ENCODE measurements around the gene GAS6.

GAS6 gene

DNA sequence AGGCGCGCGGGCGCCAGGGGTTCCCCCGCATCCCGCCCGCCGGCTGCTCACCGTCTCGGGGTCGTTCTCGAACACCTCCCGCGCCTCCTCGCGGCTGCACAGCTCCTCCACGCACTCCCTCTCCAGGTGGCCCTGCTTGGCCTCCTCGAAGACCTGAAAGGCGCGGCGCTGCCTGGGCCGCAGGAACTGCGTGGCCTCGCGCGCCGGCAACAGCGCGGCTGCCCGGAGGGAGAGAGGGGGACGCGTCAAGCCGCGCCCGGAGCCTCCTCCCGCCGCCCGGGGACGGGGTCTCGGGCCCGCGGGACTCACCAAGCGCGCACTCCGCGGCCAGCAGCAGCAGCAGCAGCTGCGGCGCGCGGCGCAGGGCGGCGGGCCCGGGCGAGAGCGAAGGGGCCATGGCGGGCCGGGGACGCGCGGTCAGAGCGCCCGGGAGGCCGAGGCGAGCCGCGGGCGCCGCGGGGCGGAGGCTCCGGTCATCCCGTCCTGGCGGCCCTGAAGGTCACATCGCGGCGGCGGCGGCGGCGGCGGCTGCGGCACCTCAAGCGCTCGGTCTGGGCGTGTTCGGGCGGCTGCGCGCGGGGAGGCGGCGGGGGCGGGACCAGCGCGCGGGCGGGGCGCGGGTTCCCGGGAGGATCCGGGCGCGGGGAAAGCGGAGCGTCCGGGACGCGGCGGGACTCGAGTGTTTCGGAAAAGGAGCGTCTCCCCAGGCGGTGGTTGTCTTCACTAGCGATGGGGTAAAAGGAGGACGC, at the start of gene GAS6:
GAS6 (minus strand) TSS at position 553 of the 749 bp plus-strand sequence; CDS start at position 397, 156 bp downstream.
- peak; percentile 70 for DNase-seq

DNA sequence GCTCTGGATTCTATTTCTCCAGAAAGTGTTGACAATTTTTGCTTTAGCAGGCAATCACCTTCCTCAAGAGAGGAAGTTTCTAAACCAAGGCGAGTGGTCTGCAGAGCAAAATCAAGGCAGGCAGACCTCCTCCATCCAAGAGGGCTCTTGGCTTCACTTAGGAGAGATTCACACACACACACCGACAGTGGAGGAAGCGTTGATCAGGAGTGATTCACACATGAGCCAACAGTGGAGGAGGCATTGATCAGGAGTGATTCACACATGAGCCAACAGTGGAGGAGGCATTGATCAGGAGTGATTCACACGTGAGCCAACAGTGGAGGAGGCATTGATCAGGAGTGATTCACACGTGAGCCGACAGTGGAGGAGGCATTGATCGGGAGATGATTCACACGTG, 49.5 kb upstream of the GAS6 start:
- DNase-seq = peak; percentile 35

DNA sequence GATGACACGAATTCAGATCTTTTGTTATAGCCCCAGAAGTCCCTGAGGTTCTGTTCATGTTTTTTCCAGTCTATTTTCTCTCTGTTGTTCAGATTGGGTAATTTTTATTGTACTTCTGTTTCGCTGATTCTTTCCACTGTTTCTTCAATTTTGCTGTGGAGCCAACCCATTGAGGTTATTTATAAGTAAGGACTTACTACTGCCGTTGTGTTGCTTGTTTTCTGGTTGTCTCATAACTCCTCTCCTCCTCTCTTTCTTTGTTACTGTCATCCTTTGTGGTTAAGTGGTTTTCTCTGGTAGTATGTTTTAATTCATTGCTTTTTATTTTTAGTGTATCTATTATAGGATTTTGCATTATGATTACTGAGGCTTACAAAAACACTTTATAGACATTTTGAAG, 48.7 kb upstream of the GAS6 start:
- DNase-seq = no peak

- DNase-seq = peak; percentile 52
Observed at GRCh38 chr13:113907635-113908617, 44.0 kb upstream of the GAS6 start.

DNA sequence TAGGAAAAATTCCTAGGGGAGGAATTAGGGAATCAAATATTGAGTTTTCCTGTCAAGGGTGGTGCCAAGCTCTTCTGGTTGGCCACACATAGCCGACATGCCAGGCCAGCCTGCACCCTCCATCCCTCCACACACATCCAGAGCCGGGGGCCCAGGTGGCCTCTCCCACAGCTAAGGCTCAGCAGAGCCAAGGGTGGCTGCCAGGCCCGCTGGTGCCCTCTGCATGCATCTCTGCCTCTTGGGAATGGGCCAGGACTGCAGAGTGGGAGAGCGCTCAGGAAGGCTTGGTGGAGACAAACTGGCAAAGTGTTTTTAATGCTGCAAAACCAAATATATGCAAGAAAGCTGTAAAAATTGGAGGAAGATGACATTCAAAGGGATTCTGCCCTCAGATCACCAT, 42.7 kb upstream of the GAS6 start:
- peak; percentile 15 for DNase-seq

DNA sequence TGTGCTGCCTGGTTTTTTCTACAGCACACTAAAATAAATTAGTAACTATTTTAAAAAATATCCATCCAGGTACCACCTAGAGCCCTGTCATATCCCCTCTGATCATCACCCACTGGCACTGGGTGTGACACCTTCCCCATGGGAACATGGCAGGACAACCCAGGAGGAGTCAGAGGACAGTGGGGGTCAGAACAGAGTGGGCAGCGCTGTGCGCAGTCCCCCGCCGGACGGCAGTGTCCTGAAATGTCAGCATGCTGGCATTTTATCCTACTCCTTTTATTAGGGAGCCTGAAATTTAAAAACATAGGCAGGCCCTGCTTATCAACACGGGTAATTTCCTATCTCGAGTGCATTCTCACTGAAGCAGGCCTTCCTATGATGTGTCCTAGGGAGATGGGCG, 42.1 kb upstream of the GAS6 start:
- peak; percentile 32 for DNase-seq

GRCh38 chr13:113905018-113905417, 41.1 kb upstream of the GAS6 start:
- DNase-seq = peak; percentile 35

DNA sequence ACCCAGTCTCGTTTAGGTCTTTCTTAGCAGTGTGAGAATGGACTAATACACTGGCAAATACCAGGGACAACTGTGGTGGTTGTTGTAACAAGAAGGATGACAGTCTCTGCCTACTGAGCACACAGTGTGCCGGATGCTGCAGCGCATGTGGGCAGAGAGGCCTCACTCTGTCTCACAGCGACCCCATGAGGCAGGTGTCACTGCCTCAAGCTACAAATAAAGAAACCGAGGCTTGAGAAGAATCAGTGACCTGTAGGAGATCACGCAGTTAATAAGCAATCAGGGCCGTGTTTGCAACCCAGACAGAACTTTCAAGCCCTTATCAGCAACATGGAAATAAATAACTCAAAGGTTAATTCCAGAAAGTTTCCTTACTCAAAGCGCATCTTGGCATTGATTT, 40.5 kb upstream of the GAS6 start:
- DNase-seq = peak; percentile 55

GRCh38 chr13:113903912-113904311, 40.0 kb upstream of the GAS6 start:
- DNase-seq = peak; percentile 33

DNA sequence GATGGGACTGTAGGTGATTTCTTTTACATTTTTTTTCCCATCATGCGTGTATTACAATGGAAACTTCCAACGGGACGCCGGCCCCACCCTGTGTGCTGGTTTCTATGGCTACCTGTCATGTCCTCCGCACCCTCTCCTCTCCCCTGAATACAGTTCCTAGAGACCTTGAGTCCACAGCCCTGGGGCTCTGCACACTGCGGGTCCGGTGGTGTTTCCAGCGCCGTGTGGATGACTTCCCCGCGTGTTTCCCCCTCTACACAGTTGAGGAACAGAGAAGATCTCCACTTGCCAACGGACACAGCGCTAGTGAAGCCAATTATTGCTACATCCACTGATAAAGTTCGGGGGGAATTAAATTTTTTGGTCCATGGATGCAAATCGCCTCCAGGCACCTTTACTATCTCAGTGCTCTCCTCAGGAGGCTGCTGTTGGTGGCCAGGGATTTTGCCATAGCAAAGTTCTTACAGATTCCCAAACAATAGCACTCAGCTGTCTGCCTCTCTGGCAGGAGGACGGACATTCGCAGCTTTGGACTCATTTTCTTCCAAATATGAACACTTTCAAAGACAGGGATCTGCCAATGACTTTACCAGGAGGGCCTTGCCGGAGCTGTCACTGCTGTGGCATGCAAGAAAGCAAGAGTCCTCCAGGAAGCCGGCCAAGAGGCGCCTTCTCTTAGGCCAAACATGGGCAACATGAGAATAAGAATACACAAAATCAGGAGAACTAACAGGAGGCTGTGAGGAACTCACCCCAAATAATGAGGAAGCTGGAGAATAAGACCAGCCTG, 39.3 kb upstream of the GAS6 start:
- peak; percentile 38 for DNase-seq

DNA sequence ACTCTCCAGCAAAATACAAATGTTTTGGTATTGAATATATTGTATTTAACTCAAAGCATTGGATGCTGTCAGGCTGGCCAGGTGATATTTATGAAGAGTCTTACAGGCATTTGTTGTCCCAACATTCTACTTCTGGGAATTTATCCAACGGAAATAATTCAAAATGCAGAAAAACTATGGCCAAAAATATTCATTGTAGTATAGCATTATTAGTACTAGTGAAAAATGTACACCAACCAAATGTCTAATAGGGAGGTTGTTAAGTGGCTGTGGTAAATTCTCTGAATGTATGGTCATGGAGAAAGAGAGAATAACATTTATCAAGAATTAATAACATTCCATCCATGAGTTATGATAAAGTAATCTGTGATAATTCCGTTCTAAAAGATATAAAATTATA, 38.6 kb upstream of the GAS6 start:
- no peak for DNase-seq

DNA sequence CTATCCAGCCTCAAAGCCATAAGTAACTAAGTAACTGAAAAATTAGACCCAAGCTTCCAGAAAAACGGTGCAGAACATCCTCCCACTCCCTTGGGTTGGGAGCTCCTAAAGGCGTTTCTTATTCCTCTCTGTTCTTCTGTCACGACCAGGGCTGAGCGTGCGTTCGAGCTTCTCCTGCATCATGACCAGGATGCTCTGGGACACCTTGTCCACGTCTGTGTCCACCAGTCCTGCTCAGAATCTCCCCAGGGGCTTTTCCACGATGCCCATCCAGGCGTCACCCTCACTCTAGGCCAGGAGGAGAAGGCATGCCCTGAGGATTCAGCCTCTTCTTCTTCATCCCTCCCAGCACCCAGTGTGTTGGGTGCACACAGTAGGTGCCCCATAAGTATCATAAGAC, 37.8 kb upstream of the GAS6 start:
- peak; percentile 24 for DNase-seq

DNA sequence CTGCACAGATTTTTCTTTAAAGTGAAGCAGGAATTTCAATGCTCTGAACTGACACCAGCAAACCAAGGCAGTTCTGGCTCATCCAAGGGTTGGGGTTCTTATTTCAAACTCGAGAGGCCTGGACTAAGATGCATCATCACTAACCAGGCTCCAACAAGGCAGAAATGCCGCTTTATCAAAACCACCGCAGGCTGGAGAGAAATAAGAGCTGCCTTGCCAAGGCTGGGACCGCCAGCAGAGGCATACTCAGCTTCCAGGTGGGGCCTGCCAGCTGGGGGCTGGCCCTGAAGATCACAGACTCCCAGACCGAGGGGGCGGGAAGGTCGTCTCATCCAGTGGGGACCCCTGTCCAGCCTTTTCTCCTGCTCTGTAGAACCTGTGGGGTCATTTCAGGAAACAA, 37.4 kb upstream of the GAS6 start:
- DNase-seq = no peak

- peak; percentile 43 for DNase-seq
Observed at GRCh38 chr13:113900646-113901045, 36.8 kb upstream of the GAS6 start.

DNA sequence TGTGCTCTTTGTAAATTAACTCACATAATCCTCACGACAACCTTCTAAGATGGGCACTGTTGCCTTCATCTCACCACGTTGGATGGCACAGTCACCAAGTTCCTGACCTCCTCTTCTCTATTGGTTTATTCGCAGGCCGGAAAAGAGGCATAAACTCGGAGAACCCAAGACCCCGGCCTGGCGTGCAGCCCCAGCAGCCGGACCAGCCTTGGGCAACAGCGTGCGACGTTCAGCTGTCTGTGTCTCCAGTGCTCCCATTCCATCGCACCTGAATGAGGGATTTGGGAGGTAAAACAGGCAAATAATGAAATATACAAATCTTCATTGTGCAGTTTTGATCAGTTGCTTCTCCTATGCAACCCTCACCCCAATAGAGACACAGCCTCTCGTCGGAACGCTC, 34.5 kb upstream of the GAS6 start:
- DNase-seq = no peak

DNA sequence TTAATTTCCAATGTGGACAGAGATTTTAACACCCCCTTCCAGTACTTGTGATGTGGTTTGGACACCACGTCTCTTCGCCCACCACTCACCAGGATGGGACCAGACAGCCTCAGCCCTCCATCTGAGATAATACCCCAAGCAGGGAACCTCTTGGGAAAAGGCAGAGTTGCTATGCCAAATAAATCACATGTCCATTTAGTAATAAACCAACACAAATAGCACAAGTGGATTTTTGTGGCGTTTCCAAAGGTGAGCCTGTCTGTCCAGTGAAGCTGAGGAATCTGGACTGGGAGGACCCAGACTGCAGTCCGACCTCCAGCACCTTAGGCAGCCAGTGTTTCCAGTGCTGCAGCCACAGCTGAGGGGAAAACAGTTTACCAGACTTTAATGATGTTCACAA, 34.1 kb upstream of the GAS6 start:
- peak; percentile 32 for DNase-seq

DNA sequence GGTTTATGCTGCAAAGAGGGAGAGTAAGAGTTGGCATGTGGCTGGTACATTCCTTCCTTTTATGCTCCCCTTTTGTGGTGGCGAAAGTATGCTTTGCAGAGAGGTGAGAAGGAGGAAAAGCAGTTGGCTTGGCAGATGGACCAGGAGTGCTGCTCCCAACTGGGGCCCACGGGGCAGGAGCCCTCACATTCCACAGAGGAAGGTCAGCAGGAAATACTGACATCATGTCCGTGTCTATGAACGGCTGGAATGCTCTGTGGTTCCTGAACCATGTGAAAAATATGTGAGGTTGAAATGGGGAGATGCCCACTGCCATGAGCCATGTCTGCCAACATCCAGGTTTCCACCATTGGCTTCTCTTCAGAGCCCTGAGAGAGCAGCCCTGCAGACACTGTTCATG, 33.3 kb upstream of the GAS6 start:
- DNase-seq = peak; percentile 35

GRCh38 chr13:113895436-113895835, 31.6 kb upstream of the GAS6 start:
- DNase-seq = no peak

DNA sequence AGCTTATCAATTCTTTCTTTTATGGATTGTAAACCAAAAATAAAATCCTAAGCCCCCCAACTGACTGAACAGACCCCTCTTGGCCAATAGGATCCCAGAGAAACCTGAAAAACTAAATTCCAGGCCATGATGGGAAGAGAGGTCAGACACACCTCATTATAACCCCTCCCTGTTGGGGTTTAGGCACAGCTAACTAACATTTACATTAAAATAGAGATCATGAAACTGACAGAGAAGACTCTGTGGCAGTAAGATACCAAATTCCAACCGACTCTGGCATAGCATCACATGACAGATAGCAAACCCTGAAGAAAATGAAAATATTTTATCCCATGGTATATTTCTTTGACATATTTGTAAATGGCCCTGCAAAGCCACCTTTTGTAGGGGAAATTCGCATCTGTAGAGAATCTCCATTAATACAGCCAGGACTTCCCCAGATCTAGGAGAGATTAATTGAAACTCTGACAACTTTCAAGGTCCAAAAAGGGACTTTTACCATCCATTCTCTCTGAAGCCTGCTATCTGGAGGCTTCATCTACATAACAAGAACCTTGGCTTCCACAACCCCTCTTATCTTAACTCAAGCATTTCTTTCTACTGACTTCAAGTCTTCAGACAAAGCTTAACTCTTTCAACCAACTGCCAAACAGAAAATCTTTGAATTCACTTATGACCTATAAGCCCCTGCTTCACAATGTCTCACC, 27.1 kb upstream of the GAS6 start:
- DNase-seq = no peak

DNA sequence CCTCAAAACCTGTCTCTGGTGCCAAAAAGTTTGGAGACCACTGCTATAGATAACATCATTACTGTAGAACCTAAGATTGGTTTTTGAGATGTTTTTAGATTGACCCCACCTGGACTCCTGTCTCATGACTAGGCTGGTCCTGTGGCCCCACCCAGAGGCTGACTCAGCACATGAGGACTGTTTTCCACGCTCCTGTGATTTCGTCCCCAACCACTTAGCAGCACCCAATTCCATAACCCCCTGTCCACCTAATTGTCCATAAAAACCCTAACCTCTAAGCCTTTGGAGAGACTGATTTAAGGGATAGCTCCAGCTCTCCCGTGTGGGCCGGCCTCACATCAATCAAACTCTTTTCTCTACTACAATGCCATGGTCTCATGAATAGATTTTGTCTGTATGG, 25.6 kb upstream of the GAS6 start:
- DNase-seq = no peak

- DNase-seq = no peak
Observed at GRCh38 chr13:113888701-113889330, 24.9 kb upstream of the GAS6 start.

DNA sequence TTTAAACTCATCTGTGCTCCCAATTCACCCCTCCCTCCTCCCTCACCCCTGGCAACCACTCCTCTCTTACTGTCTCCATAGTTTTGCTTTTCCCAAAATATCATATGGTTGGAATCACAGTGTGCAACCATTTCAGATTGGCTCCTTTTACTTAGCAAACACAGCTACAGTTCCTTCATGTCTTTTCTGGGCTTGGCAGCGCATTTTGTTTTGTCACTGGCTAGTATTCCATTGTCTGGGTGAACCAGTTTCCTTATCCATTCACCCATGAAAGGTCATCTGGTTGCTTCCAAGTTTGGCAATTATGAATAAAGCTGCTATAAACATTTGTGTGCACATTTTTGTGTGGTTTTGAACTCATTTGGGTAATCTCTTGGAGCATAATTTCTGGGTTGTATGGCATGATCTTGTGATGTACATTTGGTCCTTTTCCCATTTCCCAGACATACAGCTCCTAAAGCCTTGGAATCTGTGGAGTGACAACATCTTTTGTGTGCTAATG, 23.9 kb upstream of the GAS6 start:
- DNase-seq = no peak
